Measurements from ENCODE around the gene USP22. TPM values are rescaled to one million over a fixed set of nuclear protein-coding genes. Genes with fewer than 3 reads are reported as not detected.

Gene USP22
- total and polyA plus RNA-seq, 2 of the 13 experiments (the other 11 are each of a cell fraction or from before 2014, with no cell fraction given): 98.0 to 130 TPM

- no peak; the same call in 1 of the 2 replicates for TF ChIP-seq ZNF703 (CRISPR knock-in tag; IDR thresholded peaks at IDR 0.05; ENCODE audit: borderline replicate concordance)
- 0 out of 2 replicates have a peak, but pooled peaks have one; percentile 10 for TF ChIP-seq FOXK1 (CRISPR knock-in tag; IDR thresholded peaks at IDR 0.05; ENCODE audit: borderline replicate concordance, low read depth)
- 0 out of 2 replicates have a peak, but pooled peaks have one; percentile 21 for TF ChIP-seq ZMAT3 (CRISPR knock-in tag; conservative IDR thresholded peaks at IDR 0.05)
- TF ChIP-seq, protein P1, sequence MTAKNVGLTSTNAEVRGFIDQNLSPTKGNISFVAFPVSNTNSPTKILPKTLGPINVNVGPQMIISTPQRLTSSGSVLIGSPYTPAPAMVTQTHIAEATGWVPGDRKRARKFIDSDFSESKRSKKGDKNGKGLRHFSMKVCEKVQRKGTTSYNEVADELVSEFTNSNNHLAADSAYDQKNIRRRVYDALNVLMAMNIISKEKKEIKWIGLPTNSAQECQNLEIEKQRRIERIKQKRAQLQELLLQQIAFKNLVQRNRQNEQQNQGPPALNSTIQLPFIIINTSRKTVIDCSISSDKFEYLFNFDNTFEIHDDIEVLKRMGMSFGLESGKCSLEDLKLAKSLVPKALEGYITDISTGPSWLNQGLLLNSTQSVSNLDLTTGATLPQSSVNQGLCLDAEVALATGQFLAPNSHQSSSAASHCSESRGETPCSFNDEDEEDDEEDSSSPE (CRISPR knock-in tag; IDR thresholded peaks at IDR 0.05): peak; percentile 57
- no peak for TF ChIP-seq FOXM1 (CRISPR knock-in tag; IDR thresholded peaks at IDR 0.05)
- no peak for TF ChIP-seq BHLHE40 (IDR thresholded peaks at IDR 0.05; ENCODE audit: low read length)
- no peak for TF ChIP-seq PBX3 (CRISPR knock-in tag; IDR thresholded peaks at IDR 0.05; ENCODE audit: borderline replicate concordance)
- no peak for TF ChIP-seq TMF1 (CRISPR knock-in tag; IDR thresholded peaks at IDR 0.05; ENCODE audit: low read depth)
- no peak for TF ChIP-seq TAF15 (IDR thresholded peaks at IDR 0.05; ENCODE audit: low read depth, low read length, poor library complexity, severe bottlenecking)
- 0 out of 2 replicates have a peak, but pooled peaks have one; percentile 23 for TF ChIP-seq NCOA1 (CRISPR knock-in tag; IDR thresholded peaks at IDR 0.05)
- TF ChIP-seq HNRNPL (IDR thresholded peaks at IDR 0.05; ENCODE audit: low read depth, low read length): peak; percentile 60; the same call in 1 of the 2 replicates
- no peak for TF ChIP-seq CEBPB (IDR thresholded peaks at IDR 0.05; ENCODE audit: borderline replicate concordance, low read depth, low read length)
- TF ChIP-seq KLF12 (CRISPR knock-in tag; IDR thresholded peaks at IDR 0.05; ENCODE audit: borderline replicate concordance): no peak
- peak; percentile 81 for TF ChIP-seq ZNF451 (CRISPR knock-in tag; IDR thresholded peaks at IDR 0.05)
- peak; percentile 60; the same call in 1 of the 2 replicates for TF ChIP-seq ZBTB38 (CRISPR knock-in tag; IDR thresholded peaks at IDR 0.05)
- TF ChIP-seq ZSCAN30 (CRISPR knock-in tag; IDR thresholded peaks at IDR 0.05): no peak
- TF ChIP-seq, protein P2, sequence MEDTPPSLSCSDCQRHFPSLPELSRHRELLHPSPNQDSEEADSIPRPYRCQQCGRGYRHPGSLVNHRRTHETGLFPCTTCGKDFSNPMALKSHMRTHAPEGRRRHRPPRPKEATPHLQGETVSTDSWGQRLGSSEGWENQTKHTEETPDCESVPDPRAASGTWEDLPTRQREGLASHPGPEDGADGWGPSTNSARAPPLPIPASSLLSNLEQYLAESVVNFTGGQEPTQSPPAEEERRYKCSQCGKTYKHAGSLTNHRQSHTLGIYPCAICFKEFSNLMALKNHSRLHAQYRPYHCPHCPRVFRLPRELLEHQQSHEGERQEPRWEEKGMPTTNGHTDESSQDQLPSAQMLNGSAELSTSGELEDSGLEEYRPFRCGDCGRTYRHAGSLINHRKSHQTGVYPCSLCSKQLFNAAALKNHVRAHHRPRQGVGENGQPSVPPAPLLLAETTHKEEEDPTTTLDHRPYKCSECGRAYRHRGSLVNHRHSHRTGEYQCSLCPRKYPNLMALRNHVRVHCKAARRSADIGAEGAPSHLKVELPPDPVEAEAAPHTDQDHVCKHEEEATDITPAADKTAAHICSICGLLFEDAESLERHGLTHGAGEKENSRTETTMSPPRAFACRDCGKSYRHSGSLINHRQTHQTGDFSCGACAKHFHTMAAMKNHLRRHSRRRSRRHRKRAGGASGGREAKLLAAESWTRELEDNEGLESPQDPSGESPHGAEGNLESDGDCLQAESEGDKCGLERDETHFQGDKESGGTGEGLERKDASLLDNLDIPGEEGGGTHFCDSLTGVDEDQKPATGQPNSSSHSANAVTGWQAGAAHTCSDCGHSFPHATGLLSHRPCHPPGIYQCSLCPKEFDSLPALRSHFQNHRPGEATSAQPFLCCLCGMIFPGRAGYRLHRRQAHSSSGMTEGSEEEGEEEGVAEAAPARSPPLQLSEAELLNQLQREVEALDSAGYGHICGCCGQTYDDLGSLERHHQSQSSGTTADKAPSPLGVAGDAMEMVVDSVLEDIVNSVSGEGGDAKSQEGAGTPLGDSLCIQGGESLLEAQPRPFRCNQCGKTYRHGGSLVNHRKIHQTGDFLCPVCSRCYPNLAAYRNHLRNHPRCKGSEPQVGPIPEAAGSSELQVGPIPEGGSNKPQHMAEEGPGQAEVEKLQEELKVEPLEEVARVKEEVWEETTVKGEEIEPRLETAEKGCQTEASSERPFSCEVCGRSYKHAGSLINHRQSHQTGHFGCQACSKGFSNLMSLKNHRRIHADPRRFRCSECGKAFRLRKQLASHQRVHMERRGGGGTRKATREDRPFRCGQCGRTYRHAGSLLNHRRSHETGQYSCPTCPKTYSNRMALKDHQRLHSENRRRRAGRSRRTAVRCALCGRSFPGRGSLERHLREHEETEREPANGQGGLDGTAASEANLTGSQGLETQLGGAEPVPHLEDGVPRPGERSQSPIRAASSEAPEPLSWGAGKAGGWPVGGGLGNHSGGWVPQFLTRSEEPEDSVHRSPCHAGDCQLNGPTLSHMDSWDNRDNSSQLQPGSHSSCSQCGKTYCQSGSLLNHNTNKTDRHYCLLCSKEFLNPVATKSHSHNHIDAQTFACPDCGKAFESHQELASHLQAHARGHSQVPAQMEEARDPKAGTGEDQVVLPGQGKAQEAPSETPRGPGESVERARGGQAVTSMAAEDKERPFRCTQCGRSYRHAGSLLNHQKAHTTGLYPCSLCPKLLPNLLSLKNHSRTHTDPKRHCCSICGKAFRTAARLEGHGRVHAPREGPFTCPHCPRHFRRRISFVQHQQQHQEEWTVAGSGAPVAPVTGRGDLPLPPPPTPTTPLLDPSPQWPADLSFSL (CRISPR knock-in tag; IDR thresholded peaks at IDR 0.05): no peak
- no peak for TF ChIP-seq NFRKB (IDR thresholded peaks at IDR 0.05)
- no peak for TF ChIP-seq IKZF4 (CRISPR knock-in tag; IDR thresholded peaks at IDR 0.05; ENCODE audit: borderline replicate concordance, low read depth, not compliant biosample characterization)
- TF ChIP-seq ISL2 (CRISPR knock-in tag; IDR thresholded peaks at IDR 0.05): no peak; the same call in 1 of the 2 replicates
- peak; percentile 84 for TF ChIP-seq SP2 (CRISPR knock-in tag; IDR thresholded peaks at IDR 0.05)
These were observed 753 bp upstream of the USP22 start (continued) for GRCh38 chr17:21043296-21044232.
